ENCODE results near the gene GRIN1. TPM values are rescaled to one million over a fixed set of nuclear protein-coding genes. Genes with fewer than 3 reads are reported as not detected.

GRIN1 gene
- total RNA-seq, 1 experiment from 2014 or later = not detected

GRCh38 chr9:137193771-137194170, 54.8 kb downstream of the GRIN1 start:
- no peak for DNase-seq (ENCODE audit: low spot score)

DNA sequence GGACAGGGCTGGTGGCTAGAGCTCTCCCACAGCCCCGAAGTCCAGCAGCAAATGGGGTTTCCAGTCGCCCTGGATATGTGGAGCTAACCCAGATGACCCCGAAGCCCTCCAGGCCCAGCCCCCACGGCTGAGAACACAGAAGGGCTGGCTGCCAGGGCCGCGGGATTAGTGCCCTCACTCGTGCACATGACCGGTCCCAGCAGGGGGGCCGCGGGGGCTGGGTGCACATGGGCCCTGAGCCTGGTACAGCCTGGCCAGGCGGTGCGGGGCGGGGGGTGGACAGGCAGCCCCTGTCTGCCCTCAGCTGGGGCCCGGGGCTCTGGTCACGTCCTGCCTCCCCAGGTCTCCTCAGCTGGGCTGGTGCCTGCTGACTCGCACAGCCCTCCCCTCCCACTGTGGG, 55.4 kb downstream of the GRIN1 start:
- DNase-seq (ENCODE audit: low spot score) = no peak

DNA sequence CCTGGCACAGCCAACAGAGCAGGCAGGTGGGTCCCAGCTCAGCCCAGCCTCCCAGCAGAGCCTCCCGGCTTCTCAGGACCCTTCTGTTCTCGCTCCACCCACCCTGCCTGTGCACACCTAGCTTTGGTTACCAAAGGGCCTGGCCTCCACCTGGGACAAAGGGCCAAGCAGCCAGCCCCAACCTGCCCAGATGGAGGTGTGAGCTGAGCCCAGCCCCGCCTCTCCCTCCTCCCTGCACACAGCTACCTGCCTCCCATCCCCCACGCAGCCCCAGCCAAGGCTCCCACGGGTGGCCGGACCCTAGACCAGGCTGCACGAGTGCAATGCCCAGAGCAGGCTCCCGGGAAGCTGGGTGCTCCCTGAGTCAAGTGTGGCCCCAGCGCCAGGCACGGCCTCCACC, 56.0 kb downstream of the GRIN1 start:
- DNase-seq (ENCODE audit: low spot score) = no peak

DNA sequence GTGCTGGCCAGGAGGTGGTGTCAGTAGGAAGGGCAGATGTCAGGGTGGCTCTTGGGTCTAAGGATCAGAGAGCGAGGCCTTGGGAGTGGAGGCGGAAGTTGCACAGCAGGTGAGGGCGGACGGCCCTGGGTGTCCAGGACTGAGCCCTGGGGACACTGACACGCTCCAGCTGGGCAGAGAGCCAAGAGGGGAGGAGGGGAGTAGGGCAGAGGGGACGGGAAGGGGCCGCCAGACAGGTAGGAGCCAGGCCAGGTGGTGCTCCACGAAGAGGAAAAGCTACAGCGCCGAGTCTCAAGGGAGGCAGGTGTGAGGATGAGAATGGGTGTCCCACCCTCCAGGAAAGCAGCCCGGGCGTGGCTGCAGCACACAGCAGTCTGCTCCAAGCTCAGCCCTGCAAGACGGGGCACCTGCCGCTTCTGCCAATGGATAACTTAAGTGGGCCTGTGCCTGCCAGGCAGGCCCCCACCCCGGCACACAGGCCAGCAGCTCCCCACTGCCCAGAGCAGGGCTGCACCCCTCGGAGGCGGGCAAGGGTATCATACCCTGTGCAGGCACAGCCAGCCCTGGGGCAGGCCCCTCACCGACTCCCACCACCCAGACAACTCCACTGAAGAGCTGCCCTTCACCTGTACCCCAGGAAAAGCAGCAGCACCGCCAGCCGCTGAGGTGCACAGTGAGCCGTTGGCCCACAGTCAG, 56.7 kb downstream of the GRIN1 start:
- DNase-seq (ENCODE audit: low spot score) = no peak

DNA sequence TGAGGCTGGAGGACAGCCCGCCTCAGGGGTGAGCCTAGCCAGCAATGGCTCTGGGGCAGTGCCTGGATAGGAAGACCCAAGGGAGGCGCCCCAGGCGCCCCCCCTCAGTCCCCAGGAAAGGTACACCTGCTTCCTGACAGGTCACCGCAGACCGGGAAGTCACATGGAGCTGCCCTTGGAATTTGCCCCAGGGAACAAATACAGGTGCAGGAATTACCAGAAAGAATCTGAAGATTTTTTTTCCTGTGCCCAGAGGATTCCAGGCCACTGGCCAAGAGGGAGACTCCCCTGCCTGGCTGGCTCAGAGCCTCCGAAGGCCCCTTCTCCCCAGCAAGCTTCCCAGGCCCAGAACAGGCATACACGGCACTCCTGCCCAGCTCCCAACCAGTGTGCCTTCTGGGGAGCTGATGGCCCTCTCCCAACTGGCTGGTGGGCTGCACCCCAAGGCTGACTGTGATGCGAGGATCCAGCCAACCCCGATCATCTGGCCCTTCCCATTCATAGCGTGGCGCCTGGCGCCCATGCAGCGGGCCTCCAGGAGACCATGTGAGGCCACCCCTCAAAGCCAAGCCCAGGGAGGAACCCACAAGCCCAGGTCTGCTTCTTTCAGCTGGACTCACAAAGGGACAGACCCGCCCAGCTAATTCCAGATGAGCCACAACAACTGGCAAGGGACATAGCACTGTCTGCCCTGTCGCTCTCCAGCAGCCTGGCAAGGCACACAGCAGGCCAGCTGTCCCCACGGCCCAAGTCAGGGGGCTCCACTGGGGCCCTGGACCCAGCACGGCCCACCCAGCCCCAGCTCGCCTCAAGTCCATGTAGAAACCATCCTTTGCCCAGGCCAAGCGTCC, 59.3 kb downstream of the GRIN1 start:
- no peak for DNase-seq (ENCODE audit: low spot score)

DNA sequence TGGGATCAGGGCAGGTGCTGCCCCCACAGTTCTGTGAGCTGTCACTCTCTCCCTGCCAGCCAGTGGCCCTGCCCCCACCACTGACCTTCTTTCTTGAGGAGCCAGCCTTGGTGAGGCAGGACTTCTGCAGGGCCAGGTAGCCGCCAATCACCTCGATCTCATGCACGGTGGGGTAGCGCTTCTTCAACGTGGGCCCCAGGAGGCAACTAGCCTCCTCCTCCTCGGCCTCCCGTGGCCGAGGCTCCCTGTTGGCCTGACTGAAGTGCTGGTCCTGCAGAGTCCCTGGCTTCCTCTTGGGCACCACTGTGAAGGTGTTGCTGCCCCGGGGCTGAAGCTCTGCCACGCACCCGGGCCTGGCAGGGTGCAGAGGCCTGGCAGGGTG, 59.9 kb downstream of the GRIN1 start:
- no peak for DNase-seq (ENCODE audit: low spot score)

GRCh38 chr9:137199411-137200121, 60.6 kb downstream of the GRIN1 start:
- DNase-seq (ENCODE audit: low spot score) = no peak

DNA sequence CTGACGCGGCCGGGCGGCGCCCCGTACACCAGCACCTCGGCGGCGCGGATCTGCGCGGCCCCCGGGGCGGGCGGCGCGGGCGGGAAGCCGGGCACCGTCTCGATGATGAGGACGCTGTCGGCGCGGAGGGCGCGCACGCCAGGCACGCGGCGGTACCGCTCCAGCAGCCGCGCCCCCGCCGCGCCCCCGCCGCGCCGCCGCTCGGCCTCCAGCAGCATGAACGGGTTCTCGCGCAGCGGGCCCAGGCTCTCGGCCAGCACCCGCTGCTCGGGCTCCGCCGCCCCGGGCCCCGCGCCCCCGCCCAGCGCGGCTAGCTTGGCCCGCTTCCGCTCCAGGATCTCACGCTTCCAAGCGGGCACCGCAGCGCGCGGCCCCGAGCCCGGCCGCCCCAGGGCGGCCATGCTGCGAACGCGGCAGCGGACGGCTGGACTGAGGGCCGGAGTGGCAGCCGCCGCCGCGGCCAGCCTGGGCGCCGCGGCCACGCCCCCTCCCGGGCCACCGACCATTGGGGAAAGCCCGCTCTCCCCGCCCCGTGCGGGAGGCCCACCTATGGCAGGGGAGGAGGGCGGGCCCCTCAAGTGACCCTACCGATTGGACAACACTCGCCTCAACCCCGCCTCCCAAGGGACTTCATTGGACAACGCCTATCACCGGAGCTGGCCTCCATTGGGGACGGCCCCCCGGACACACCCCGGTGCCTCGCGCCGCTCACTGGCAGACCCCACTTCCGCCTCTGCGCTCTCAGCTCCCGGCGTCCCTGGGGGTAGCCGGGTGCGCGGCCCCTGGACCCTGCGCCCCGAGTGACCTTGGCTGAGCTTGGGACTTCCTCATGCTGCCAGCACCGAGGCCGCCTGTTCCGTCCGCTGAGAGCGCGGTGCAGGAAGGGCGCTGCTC, 61.6 kb downstream of the GRIN1 start, which contains the start of gene TPRN:
Gene TPRN, minus strand, starts transcription at position 431 of the 894 bp plus-strand sequence. Its CDS starts 30 bp downstream, at position 401.
- peak; percentile 98 for DNase-seq (ENCODE audit: low spot score)

DNA sequence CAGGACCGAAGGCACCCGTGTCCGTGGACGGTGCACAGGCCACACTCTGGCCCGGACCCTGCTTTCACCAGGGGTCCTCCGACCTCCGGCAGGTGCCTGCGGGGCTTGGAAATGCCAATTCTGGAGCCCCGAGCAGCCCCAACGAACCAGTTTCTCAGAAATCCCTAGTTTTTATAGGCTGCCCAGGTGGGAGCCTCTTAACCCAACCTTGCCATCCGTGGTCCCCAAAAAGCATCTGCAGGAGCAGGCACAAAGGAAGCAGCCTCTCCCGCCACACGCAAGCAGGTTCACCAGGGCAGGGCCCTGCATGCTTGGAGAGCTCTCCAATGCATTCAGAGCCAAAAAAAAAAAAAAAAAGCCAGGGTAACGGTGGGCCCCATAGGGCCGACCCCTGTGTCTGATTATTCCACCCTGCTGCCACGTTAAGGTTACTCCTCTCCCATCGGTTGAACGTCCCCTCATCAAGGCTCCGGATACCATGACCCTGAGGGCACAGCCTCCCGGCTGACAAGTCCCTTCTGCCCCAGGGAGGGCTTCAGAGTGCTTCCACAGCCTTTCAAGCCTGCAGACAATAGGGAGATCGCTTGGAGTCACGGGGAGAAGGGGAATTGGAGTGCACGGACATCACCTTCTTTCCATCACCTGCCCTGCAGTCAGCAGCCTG, 62.4 kb downstream of the GRIN1 start:
- DNase-seq (ENCODE audit: low spot score) = no peak

- DNase-seq (ENCODE audit: low spot score) = no peak
Observed at GRCh38 chr9:137202966-137203365, 64.0 kb downstream of the GRIN1 start.

DNA sequence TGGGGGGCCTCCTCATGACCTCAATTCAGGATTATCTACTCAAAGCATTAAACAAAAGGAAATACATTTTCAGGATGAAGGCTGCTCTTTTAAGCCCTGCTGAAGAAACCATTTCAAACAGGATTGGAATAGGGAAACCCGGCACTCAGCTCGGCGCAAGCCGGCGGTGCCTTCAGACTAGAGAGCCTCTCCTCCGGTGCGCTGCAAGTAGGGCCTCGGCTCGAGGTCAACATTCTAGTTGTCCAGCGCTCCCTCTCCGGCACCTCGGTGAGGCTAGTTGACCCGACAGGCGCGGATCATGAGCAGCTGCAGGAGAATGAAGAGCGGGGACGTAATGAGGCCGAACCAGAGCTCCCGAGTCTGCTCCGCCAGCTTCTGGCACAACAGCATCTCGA, 65.8 kb downstream of the GRIN1 start:
- no peak for DNase-seq (ENCODE audit: low spot score)

GRCh38 chr9:137205126-137206069, 66.4 kb downstream of the GRIN1 start, which contains the start of the genes NDOR1 and TMEM203:
Gene NDOR1 (plus strand): TSS chr9:137205700. CDS start chr9:137205778, 78 bp downstream.
Gene TMEM203 (minus strand): TSS chr9:137205648. CDS start chr9:137205414, 234 bp downstream.
- peak; percentile 80 for DNase-seq (ENCODE audit: low spot score)

DNA sequence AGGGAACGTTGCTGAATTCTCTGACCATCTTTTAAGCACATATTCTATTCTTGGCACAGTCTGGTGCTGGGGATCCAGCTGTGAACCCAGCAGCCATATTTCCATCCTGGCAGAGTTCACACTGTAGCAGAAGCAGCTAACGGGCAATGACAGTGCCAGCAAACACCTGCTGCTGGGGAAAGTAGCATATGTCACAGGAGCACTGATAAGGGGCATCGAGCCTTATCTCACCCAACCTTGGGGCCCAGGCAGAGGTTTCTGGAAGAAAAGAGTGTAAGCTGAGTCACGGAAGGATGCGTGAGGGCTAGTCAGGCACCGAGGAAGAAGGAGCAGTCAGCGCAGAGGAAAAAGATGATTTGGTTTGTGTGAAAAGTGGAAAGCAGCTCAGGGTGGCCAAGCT, 67.6 kb downstream of the GRIN1 start:
- no peak for DNase-seq (ENCODE audit: low spot score)

DNA sequence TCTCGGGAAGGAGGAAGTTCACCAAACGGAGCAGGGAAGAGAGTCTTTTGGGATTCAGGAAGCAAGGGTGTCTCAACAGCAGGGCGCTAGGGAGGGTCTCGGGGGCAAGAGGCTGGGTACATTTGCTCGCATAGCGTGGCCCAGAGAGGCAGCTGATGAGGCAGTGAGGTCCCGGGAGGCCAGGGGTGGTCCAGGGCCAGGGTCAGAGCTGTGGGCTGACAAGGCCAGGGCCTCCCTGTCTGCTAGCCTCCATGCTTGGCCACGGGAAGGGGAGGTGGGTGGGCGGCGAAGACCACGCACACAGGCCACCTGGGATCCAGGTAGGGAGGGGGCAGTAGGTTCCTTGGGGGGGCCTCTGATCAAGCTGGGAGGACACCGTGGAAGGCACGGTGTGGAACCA, 72.6 kb downstream of the GRIN1 start:
- no peak for DNase-seq (ENCODE audit: low spot score)

GRCh38 chr9:137212520-137212919, 73.6 kb downstream of the GRIN1 start:
- DNase-seq (ENCODE audit: low spot score) = no peak

- no peak for DNase-seq (ENCODE audit: low spot score)
Observed at GRCh38 chr9:137213160-137214060, 74.5 kb downstream of the GRIN1 start.

DNA sequence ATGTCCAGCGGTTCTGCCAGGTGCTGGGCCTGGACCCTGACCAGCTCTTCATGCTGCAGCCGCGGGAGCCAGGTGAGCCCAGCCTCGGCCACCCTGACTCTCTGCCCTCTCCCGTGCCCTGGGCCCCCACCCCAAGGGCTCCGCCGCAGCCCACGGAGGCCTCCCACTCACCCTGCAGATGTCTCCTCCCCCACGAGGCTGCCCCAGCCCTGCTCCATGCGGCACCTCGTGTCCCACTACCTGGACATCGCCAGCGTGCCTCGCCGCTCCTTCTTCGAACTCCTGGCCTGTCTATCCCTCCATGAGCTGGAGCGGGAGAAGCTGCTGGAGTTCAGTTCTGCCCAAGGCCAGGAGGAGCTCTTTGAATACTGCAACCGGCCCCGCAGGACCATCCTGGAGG, 75.7 kb downstream of the GRIN1 start:
- DNase-seq (ENCODE audit: low spot score) = no peak

GRCh38 chr9:137215196-137215986, 76.4 kb downstream of the GRIN1 start:
- no peak for DNase-seq (ENCODE audit: low spot score)
